C4-2B (cell line): ENCODE data around the gene GRK5.

Experiments
- CTCF ChIP-seq: fragments of 450-650 bp; conservative IDR thresholded peaks from 2 replicates; pipeline ENCODE4 v1.5.1; 2017; ENCODE audit warnings: mild to moderate bottlenecking
- ZFX ChIP-seq: fragments of 450-650 bp; IDR thresholded peaks from 2 replicates; pipeline ENCODE4 v1.6.1; 2017

DNA sequence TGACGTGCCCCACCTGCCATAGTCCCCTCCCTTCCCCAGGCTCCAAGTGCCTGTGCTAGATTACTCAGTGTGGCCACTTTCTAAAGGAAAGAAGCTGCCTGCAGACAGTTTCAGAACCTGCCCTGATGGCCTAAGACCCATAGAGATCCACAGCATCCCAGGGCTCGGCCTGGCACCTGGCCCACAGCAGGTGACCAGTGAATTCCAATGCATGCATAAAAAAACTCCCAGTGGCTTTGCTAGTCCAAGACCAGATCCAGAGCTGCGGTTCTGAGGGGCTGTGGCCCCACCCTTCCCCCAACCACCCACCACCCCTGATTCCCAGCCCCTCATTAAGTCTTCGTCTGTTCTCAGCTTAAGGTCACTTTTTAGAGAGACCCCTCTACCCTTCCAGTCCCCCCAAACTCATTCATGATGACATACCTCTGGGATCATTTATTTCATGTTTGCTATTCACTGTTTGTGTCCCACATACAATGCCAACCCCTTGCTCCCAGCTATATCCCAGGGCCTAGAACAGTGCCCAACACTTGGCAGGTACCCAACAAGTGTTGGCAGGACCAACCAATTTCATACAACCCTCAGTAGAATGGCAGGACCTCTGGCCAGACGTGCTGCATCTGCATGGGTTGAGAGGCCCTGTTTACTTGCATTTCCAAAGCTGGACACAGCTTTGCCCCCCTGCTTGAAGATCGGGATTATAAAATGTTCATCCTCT, 217.0 kb downstream of the GRK5 start:
- TF ChIP-seq CTCF (no peak), ZFX (no peak)
